Suppressor macrophage treated with lipopolysaccharide for 4 hours (primary cell): ENCODE measurements around the gene CCDC194.
A peak's percentile ranks its signal among the peaks of the same experiment; 100 is the strongest.
"Not testable (repeated sequence)": the region's sequence is repeated elsewhere in the genome, so short reads cannot be mapped to it uniquely, and the experiment has no call there.

Experiments used
- DNase-seq: peaks from one replicate; pipeline ENCODE4 v3.0.0-alpha.2; 2020

The CCDC194 gene

GRCh38 chr19:17365361-17365760 lies 28.6 kb downstream of the CCDC194 start:
- no peak for DNase-seq

- DNase-seq = not testable (repeated sequence)
These were observed 30.0 kb downstream of the CCDC194 start for GRCh38 chr19:17363852-17364605.

GRCh38 chr19:17359905-17360800 lies 33.8 kb downstream of the CCDC194 start:
- no peak for DNase-seq

- DNase-seq = no peak
These were observed 35.6 kb downstream of the CCDC194 start for GRCh38 chr19:17358395-17358794.

- no peak for DNase-seq
These were observed 36.3 kb downstream of the CCDC194 start for GRCh38 chr19:17357724-17358123.

- no peak for DNase-seq
These were observed 36.8 kb downstream of the CCDC194 start for GRCh38 chr19:17357078-17357666.

- no peak for DNase-seq
These were observed 40.6 kb downstream of the CCDC194 start for GRCh38 chr19:17353386-17353785.

- no peak for DNase-seq
These were observed 41.3 kb downstream of the CCDC194 start for GRCh38 chr19:17352608-17353280.

GRCh38 chr19:17351815-17352435 lies 42.1 kb downstream of the CCDC194 start:
- DNase-seq = no peak

GRCh38 chr19:17348700-17349099 lies 45.3 kb downstream of the CCDC194 start:
- no peak for DNase-seq

GRCh38 chr19:17347877-17348276 lies 46.1 kb downstream of the CCDC194 start:
- DNase-seq = no peak

GRCh38 chr19:17347361-17347760 lies 46.6 kb downstream of the CCDC194 start:
- peak; percentile 17 for DNase-seq

- DNase-seq = peak; percentile 83
These were observed 47.8 kb downstream of the CCDC194 start for GRCh38 chr19:17346109-17346671.

GRCh38 chr19:17341845-17342244 lies 52.2 kb downstream of the CCDC194 start:
- no peak for DNase-seq

- no peak for DNase-seq
These were observed 52.6 kb downstream of the CCDC194 start for GRCh38 chr19:17341386-17341785.

GRCh38 chr19:17340871-17341357 lies 53.1 kb downstream of the CCDC194 start:
- DNase-seq = no peak
